Measurements from ENCODE around the gene SERPINE2.

GRCh38 chr2:224060783-224061482 is 21.8 kb upstream of the SERPINE2 start:
- TF ChIP-seq EP300 (IDR thresholded peaks at IDR 0.05) (no peak), CTCF (IDR thresholded peaks at IDR 0.05) (no peak)

All from ovary (tissue), 3 donors.